IPS-NIHi11 (cell line): ENCODE results near the gene SCNN1G.

ENCODE experiments used
- DNase-seq: peaks from one replicate; pipeline ENCODE4 v3.0.0; 2012; ENCODE audit warnings: mixed read lengths, low spot score

The SCNN1G gene

GRCh38 chr16:23155445-23156049, 27.0 kb upstream of the SCNN1G start:
- peak; percentile 31 for DNase-seq

GRCh38 chr16:23156110-23156509, 26.4 kb upstream of the SCNN1G start:
- DNase-seq, result no peak

- no peak for DNase-seq
Measured at GRCh38 chr16:23156946-23157460, 25.5 kb upstream of the SCNN1G start.

- no peak for DNase-seq
Measured at GRCh38 chr16:23158114-23158513, 24.4 kb upstream of the SCNN1G start.

GRCh38 chr16:23160082-23160481, 22.5 kb upstream of the SCNN1G start:
- DNase-seq, result no peak

- no peak for DNase-seq
Measured at GRCh38 chr16:23160574-23160973, 22.0 kb upstream of the SCNN1G start.

- DNase-seq, result no peak
Measured at GRCh38 chr16:23163921-23164320, 18.6 kb upstream of the SCNN1G start.

- DNase-seq, result no peak
Measured at GRCh38 chr16:23164736-23165135, 17.8 kb upstream of the SCNN1G start.

GRCh38 chr16:23172583-23172982, 10.0 kb upstream of the SCNN1G start:
- DNase-seq, result no peak

- no peak for DNase-seq
Measured at GRCh38 chr16:23172994-23173393, 9.6 kb upstream of the SCNN1G start.

GRCh38 chr16:23174622-23175021, 7.9 kb upstream of the SCNN1G start:
- peak; percentile 41 for DNase-seq

- no peak for DNase-seq
Measured at GRCh38 chr16:23175651-23176050, 6.9 kb upstream of the SCNN1G start.

GRCh38 chr16:23181506-23181905, 1.0 kb upstream of the SCNN1G start:
- DNase-seq, result no peak

GRCh38 chr16:23182206-23182678, 303 bp upstream of the SCNN1G start:
- peak; percentile 99 for DNase-seq

GRCh38 chr16:23183543-23183862, 958 bp downstream of the SCNN1G start:
- no peak for DNase-seq

- DNase-seq, result no peak
Measured at GRCh38 chr16:23185656-23186055, 3.1 kb downstream of the SCNN1G start.

- DNase-seq, result no peak
Measured at GRCh38 chr16:23186171-23186570, 3.6 kb downstream of the SCNN1G start.

- DNase-seq, result no peak
Measured at GRCh38 chr16:23187341-23187740, 4.8 kb downstream of the SCNN1G start.

GRCh38 chr16:23188911-23189310, 6.4 kb downstream of the SCNN1G start:
- DNase-seq, result no peak

- DNase-seq, result no peak
Measured at GRCh38 chr16:23194497-23195221, 12.1 kb downstream of the SCNN1G start.

GRCh38 chr16:23195366-23195978, 12.9 kb downstream of the SCNN1G start:
- no peak for DNase-seq

GRCh38 chr16:23196539-23196938, 14.0 kb downstream of the SCNN1G start:
- no peak for DNase-seq

GRCh38 chr16:23202166-23202565, 19.6 kb downstream of the SCNN1G start:
- no peak for DNase-seq
